Esophagus muscularis mucosa (tissue), 3 donors: ENCODE measurements around the gene ZNF467.

Source experiments
- CTCF ChIP-seq, 3 experiments: fragments of 200-600 bp in 2 of 3; fragments of 450-650 bp in 1 of 3; sonication (generic) in 2 of 3; IDR thresholded peaks; one replicate each; pipeline ENCODE4 v1.5.1; 2017 to 2019; ENCODE audit warnings: antibody characterized with exemption in 3 of 3, mild to moderate bottlenecking in 2 of 3, moderate library complexity in 1 of 3
- POLR2A ChIP-seq: fragments of 450-650 bp; IDR thresholded peaks from one replicate; pipeline ENCODE4 v1.6.1; 2017; ENCODE audit warnings: antibody characterized with exemption, moderate library complexity, mild to moderate bottlenecking, low read depth
- POLR2AphosphoS5 ChIP-seq, 2 donors: sonication (generic); formaldehyde crosslinking; IDR thresholded peaks; one replicate each; pipeline ENCODE4 v1.6.1; 2017; ENCODE audit warnings: antibody characterized with exemption in 2 of 2

DNA sequence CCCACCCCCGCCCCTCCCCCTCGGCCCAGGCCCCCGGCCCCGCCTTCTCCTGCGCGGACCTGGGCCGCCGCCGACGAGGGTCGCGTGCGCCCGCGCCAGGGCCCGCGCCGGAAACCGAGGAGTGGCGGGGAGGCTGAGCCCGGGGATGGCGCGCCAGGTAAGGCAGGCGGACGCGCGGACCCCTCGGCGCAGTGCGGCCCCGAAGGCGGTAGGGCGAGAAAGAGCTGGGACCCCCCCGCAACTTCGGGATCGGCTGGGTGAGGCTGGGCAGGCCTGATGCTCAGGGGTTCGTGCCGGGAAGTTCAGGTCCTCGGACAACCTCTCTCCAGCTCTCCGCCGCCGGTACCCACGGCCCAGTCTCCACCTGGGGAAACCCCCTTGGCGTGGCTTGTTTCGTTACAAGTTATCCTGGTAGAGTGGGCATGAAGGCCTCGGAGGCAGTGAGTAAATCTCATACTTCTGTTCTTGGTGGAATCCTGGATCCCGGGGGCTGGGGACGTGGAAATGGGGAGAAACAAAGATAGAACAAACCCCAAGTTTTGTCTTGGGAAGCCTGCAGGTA lies 58.4 kb downstream of the ZNF467 start:
- TF ChIP-seq CTCF (IDR thresholded peaks at IDR 0.05): no peak
- no peak for TF ChIP-seq POLR2AphosphoS5 (IDR thresholded peaks at IDR 0.05)
- TF ChIP-seq POLR2A: no peak
